Cerebellar nuclear complex (tissue), 1 donor: ENCODE measurements around the gene ABHD3.
"Not testable (repeated sequence)": the region's sequence is repeated elsewhere in the genome, so short reads cannot be mapped to it uniquely, and the experiment has no call there.

Experiments used
- DNase-seq, 2 experiments: peaks; one replicate each; lab custom pipeline; 2025; lab: John Stamatoyannopoulos, UW

Gene ABHD3

GRCh38 chr18:21703241-21703820 is 1.2 kb downstream of the ABHD3 start:
- no peak for DNase-seq

GRCh38 chr18:21702602-21703001 is 2.0 kb downstream of the ABHD3 start:
- no peak for DNase-seq

DNA sequence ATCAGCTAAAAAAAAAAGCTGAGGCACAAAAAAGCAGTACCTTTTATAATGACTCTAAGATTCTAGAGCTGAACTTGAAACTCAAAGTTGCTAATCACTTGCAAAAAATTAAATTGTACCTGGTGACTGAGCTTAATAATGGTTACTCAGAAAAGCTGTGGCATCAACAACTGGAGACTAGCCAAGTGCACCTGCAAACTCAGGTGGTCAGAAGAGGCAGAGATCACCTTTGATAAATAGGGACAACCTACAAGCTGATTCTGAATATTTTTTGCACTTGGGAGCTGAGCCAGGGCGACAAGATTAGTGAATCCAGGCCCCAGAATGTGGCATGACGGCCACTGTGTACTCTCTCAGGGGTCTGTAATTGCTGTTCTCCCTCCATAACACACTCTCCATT is 3.0 kb downstream of the ABHD3 start:
- DNase-seq, result no peak

DNA sequence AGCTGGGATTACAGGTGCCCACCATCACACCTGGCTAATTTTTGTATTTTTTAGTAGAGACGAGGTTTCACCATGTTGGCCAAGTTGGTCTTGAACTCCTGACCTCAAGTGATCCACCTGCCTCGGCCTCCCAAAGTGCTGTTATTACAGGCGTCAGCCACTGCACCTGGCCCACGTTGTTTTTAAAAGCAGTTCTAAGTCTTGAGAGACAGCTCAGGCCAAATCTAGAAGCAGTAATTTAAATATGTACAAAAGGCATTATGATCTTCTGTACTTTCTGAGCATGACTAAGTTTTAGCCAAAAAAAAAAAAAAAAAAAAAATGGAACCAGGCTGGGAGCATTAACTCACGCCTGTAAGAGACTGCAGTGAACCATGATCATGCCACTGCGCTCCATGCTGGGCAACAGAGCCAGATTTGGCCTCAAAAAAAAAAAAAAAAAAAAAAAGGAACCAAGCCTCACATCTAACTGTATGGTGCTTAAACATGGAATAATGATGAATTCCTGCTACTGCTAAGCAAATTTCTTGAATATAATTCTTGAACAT is 4.0 kb downstream of the ABHD3 start:
- DNase-seq, result no peak

DNA sequence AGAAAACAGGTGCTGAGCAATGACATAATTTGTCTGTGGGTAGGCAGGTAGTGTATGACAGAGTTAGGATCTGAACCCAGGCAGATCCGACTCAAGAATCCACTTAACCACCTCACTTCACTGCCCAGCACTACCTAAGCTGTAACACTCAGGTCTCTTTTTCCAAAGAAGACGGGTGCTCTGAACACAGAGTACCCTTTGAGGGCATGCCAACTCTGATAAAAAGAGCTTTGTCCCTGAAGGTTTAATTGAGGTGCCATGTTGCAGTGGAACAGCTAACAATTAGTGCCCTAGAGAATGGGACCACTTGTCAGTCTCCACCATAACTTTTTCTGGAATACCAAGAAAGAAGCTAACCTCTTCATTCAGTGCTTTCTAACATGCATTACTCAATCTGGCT is 11.3 kb downstream of the ABHD3 start:
- no peak for DNase-seq

GRCh38 chr18:21689736-21690135 is 14.8 kb downstream of the ABHD3 start:
- DNase-seq, result no peak

- DNase-seq, result no peak
These were observed 18.1 kb downstream of the ABHD3 start for GRCh38 chr18:21686282-21687105.

DNA sequence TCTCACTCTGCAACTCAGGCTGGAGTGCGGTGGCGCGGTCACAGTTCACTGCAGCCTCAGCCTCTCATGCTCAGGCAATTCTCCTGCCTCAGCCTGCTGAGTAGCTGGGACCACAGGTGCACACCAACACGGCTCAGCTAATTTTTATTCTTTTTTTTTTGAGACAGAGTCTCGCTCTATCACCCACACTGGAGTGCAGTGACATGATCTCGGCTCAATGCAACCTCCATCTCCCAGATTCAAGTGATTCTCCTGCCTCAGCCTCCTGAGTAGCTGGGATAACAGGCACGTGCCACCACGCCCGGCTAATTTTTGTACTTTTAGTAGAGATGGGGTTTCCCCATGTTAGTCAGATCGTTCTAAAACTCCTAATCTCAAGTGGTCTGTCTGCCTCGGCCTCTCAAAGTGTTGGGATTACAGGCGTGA is 19.0 kb downstream of the ABHD3 start:
- DNase-seq, result not testable (repeated sequence)

- DNase-seq, result no peak
These were observed 19.8 kb downstream of the ABHD3 start for GRCh38 chr18:21684731-21685130.

DNA sequence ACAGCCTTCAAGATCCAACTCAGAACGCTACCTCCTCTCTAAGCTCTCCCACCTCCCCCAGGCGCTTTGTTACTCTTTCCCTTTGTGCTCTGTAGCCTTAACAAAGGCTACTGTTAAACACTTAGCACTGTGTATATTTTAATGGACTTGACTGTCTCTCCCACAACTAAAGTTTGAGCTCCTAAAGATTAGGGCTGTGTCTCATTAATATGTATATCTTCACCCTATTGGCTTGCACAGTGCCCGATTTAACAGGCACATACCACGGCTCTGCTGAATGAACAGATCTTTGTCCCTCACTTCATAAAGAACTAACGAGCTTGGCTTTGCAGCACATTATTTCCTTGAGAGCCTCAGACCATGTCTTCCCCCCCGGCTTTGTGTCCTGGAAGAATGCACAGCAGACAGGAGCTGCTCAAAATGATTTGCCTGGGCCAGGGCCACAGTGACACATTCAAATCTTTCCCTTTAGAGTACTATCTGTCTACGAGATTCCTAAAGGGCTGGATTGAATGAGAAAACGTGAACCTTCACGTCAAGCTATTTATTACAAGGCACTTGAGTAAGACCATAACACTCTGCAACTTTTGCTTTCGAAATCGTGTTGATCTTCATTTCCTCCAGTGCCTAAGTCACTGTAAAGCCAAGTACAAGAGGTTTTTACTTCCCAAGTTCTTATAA is 22.1 kb downstream of the ABHD3 start:
- no peak for DNase-seq

DNA sequence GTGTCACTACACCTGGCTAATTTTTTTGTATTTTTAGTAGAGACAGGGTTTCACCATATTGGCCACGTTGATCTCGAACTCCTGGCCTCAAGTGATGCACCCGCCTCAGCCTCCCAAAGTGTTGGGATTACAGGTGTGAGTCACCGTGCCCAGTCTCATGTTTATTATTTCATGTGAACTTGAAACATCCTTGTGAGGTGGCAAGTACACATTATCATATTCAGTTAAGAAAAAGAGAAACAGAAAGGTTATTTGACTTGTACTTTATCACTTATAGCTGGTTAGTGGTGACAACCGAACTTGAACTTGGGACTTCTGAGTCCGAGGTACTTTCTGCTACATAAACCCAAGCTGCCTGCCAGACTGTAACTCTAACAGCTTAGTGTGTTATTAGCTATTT is 24.4 kb downstream of the ABHD3 start:
- no peak for DNase-seq

DNA sequence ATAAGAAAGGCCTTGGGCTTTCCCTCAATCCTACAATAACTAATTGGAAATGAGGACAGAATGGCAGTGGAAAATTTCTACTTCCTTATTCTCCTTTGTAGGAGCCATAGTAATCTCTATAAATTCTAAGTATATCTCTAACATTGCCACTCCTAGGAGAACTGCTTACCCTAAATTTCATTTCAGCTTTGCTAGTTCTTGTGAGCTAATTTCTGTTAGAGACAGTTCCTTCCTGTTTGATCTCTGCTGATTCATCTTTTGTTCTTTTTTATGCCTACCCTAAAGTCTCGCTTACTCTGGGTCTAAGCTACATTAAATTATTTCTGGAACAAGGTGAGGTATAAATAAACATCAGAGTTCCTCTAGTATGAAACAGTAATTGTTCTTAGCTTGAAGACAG is 25.7 kb downstream of the ABHD3 start:
- DNase-seq, result no peak

DNA sequence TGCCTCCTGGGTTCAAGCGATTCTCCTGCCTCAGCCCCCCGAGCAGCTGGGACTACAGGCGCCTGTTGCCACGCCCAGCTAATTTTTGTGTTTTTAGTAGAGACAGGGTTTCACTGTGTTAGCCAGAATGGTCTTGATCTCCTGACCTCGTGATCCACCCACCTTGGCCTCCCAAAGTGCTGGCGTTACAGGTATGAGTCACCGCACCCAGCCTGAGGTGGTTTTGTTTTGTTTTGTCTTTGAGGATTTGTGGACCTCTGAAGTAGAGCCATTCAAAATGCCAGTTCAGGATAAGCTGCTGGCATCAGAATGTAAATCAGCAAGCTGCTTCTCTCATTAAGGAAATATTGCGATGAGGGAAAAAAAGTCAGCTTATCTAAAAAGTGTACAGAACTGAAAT is 29.2 kb downstream of the ABHD3 start:
- DNase-seq, result not testable (repeated sequence)

DNA sequence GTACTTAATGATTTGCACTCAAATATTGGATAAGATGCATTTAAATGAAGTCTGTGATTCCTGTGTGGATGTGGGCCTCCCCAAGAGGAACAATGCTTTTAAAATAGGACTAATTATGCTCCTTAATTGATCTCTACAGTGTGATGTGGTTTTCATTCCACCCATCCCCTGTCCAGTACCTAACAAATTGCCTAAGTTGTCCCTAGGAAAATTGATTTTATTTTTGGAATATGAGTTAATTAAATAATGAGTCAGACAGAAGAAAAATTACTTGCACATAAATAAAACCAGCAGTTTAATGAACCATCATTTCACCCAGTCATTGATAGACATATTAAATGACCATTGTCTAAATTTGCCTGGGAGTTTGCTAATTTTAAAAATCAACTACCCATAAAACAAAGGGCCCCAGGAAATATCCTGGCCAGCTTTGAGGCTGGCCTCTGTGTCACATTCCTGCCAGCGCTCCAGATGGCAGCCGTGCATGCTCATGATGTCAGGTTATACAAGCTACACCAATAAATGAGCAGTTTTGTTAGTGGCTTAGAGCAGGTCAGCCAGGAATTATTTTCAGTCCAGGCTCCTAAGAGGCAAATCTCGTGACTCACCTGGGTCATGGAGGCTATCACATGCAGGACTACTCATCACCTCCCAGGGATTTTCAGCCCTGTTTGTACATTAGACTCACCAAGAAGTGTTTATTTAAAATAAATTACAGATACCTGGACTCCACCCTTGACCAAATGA is 31.9 kb downstream of the ABHD3 start:
- peak; percentile 50 to 77 for DNase-seq

DNA sequence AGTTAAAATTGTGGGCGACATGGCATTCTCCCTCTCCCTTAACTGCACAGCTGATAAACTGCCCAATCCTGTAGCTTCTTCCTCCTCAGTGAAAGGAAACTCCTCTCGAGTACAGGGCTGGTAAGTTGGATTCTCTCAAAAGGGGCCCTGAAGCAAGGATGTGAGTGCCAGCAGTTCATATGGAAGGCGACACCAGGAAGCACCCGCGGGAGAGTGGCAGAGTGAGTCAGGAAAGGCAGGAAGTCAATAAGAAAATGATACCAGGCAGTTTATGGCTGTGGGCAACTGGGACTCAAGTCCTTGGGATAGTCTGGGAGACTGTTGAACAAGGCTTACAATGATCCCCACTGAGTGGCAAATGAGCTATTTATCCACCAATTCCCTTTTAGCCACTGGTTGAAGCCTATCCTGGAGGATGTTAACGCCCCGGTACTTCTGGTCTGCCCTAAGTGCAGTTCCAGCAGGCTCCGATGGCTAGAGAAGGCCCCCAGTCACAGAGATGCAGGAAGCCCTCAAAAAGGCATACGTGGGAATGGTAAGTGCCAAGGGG is 34.8 kb downstream of the ABHD3 start:
- no peak for DNase-seq

- DNase-seq, result no peak
These were observed 40.5 kb downstream of the ABHD3 start for GRCh38 chr18:21664069-21664468.

DNA sequence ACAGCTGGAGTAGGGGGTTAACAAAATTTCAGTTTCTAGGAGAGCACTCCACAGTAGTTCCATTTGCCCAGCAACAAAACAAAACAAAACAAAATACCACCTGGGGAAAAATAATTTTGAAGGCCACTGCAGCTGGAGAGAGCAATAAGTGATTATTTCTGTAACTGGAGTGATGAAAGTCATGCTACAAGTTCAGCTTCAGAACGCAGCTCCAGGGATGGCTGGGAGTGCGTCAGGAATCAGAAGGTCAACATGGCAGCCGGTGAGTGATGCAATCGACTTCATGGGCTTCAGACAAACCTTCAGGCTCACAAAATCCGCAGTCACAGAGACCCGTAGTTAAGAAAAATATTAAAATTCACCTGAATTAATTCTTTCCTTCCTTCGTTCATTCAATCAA is 41.0 kb downstream of the ABHD3 start:
- no peak for DNase-seq

GRCh38 chr18:21662581-21662980 is 42.0 kb downstream of the ABHD3 start:
- no peak for DNase-seq

- DNase-seq, result no peak
These were observed 44.5 kb downstream of the ABHD3 start for GRCh38 chr18:21660078-21660477.

DNA sequence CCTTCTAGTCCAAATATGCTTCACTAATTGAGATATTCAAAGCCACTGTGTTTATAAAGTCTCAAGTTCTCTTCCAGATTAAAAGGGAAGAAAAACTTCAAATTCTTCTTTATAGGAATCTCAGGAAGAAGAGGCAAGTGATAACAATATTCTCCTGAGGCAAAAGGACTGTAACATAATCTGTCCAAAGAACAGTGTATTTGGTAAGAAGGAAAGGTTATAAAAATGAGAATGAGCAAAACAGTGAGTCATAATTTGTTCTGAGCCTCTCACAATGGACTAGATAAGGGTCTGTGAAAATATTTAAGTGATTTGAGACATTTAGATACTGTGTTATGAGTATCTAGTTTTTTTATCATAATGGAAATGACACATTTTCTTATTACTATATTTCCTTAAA is 48.2 kb downstream of the ABHD3 start:
- DNase-seq, result no peak

GRCh38 chr18:21653361-21653760 is 51.2 kb downstream of the ABHD3 start:
- no peak for DNase-seq

- no peak for DNase-seq
These were observed 52.5 kb downstream of the ABHD3 start for GRCh38 chr18:21652073-21652472.
